ENCODE data around the gene FGF12. TPM values are rescaled to one million over a fixed set of nuclear protein-coding genes. Genes with fewer than 3 reads are reported as not detected.

FGF12 gene
- polyA plus RNA-seq, 2 donors, result 1.2 to 1.5 TPM

- Histone ChIP-seq H3K4me1 (ENCODE audit: control insufficient read depth in 2 of 2, insufficient read depth in 2 of 2, low read length in 1 of 2) (no peaks in the 10 kb centered on the region), H3K9me3 (ENCODE audit: control insufficient read depth in 2 of 2, insufficient read depth in 1 of 2, low read depth in 1 of 2, low read length in 1 of 2) (no peaks in the 10 kb centered on the region), H3K4me3 (ENCODE audit: low read depth in 1 of 2, low read length in 2 of 2) (no peak overlapping the region), H3K27ac (ENCODE audit: low read depth in 2 of 2, low read length in 1 of 2) (no peak overlapping the region), H3K36me3 (ENCODE audit: control insufficient read depth in 2 of 2, insufficient read depth in 2 of 2, low read length in 1 of 2) (no peaks in the 10 kb centered on the region), H3K27me3 (ENCODE audit: control insufficient read depth in 1 of 2, insufficient read depth in 2 of 2, low read length in 2 of 2) (no peaks in the 10 kb centered on the region)
- WGBS, 2 donors, result 87 to 90% methylated on average over 2 of the region's 2 CpGs
Measured at GRCh38 chr3:192326656-192327055, 400.7 kb downstream of the FGF12 start.

- H3K4me1 ChIP-seq (ENCODE audit: control insufficient read depth in 2 of 2, insufficient read depth in 2 of 2, low read length in 1 of 2), result no peaks in the 10 kb centered on the region
- no peak overlapping the region for H3K4me3 ChIP-seq (ENCODE audit: low read depth in 1 of 2, low read length in 2 of 2)
- H3K27ac ChIP-seq (ENCODE audit: low read depth in 2 of 2, low read length in 1 of 2), result no peak overlapping the region
- H3K36me3 ChIP-seq (ENCODE audit: control insufficient read depth in 2 of 2, insufficient read depth in 2 of 2, low read length in 1 of 2), result no peaks in the 10 kb centered on the region
- 83 to 96% methylated on average over 2 of the region's 2 CpGs for WGBS, 2 donors
- H3K9me3 ChIP-seq (ENCODE audit: control insufficient read depth in 2 of 2, insufficient read depth in 1 of 2, low read depth in 1 of 2, low read length in 1 of 2), result peaks cover 0 to 2% of the 10 kb centered on the region in 2 donors
- no peaks in the 10 kb centered on the region for H3K27me3 ChIP-seq (ENCODE audit: control insufficient read depth in 1 of 2, insufficient read depth in 2 of 2, low read length in 2 of 2)
Measured at GRCh38 chr3:192317564-192317963, 409.8 kb downstream of the FGF12 start.

DNA sequence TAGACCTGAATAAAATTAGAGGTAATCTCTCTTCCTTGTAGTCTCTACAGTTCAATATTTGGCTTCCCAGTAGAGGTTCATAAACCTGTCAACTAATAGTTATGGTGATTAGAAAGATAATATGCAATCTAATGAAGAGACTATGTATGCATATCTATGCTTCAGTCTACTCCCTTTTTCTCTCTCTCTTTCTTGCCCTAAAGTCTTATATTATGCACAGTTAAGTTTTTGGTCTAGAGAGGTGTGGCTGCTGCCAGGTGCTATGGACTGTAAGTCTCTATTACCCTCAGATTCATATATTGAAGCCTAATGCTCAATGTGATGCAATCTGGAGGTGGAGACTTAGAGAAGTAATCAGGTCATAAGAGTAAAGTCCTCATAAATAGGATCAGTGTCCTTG, 413.7 kb downstream of the FGF12 start:
- no peaks in the 10 kb centered on the region for H3K36me3 ChIP-seq (ENCODE audit: control insufficient read depth in 2 of 2, insufficient read depth in 2 of 2, low read length in 1 of 2)
- H3K9me3 ChIP-seq (ENCODE audit: control insufficient read depth in 2 of 2, insufficient read depth in 1 of 2, low read depth in 1 of 2, low read length in 1 of 2), result peaks cover 0 to 2% of the 10 kb centered on the region in 2 donors
- H3K4me3 ChIP-seq (ENCODE audit: low read depth in 1 of 2, low read length in 2 of 2), result no peak overlapping the region

DNA sequence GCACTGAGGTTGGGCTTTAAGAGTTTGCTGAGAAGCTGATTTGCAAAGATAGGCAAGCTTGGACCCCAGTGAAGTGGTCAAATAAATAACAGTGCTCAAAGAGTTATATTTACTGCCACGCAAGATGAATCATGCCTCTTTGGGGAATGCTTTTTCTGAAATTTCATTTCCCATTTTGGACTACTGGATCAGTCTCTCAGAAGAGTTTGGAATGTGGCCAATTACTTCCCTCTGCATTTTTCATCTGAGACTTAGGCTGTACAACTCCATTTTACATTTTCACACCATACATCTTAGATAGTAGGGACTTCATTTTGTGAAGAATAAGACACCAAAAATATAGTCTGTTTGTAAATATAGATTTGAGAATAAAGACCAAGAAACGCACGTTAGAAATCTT, 419.7 kb downstream of the FGF12 start:
- Histone ChIP-seq H3K4me1 (ENCODE audit: control insufficient read depth in 2 of 2, insufficient read depth in 2 of 2, low read length in 1 of 2) (no peaks in the 10 kb centered on the region), H3K9me3 (ENCODE audit: control insufficient read depth in 2 of 2, insufficient read depth in 1 of 2, low read depth in 1 of 2, low read length in 1 of 2) (no peaks in the 10 kb centered on the region), H3K27ac (ENCODE audit: low read depth in 2 of 2, low read length in 1 of 2) (no peak overlapping the region), H3K36me3 (ENCODE audit: control insufficient read depth in 2 of 2, insufficient read depth in 2 of 2, low read length in 1 of 2) (no peaks in the 10 kb centered on the region), H3K4me3 (ENCODE audit: low read depth in 1 of 2, low read length in 2 of 2) (no peak overlapping the region), H3K27me3 (ENCODE audit: control insufficient read depth in 1 of 2, insufficient read depth in 2 of 2, low read length in 2 of 2) (no peaks in the 10 kb centered on the region)
- 71 to 81% methylated on average over 3 of the region's 3 CpGs for WGBS, 2 donors

More for the DNA sequence above, 413.7 kb downstream of the FGF12 start:
- Histone ChIP-seq H3K27me3 (ENCODE audit: control insufficient read depth in 1 of 2, insufficient read depth in 2 of 2, low read length in 2 of 2) (no peaks in the 10 kb centered on the region), H3K27ac (ENCODE audit: low read depth in 2 of 2, low read length in 1 of 2) (no peak overlapping the region), H3K4me1 (ENCODE audit: control insufficient read depth in 2 of 2, insufficient read depth in 2 of 2, low read length in 1 of 2) (no peaks in the 10 kb centered on the region)

DNA sequence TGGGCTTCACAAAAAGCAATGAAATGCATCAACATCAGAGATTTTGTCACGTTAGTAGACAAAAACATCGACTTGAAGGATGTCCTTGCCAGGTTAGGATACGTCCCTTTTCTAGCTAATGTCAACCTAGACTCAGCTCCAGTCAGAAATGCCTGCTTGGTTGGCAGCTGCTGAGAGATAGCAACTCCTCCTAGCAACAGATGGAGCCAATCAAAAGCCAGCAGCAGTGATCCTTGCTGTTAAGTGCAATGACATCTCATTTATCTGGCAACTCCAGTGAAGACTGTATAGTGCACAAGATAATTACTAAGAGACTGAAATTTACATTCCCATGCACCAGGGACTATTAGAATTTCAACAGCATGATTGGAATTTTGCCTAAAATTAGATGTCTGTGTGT, 424.1 kb downstream of the FGF12 start:
- H3K27me3 ChIP-seq (ENCODE audit: control insufficient read depth in 1 of 2, insufficient read depth in 2 of 2, low read length in 2 of 2), result no peaks in the 10 kb centered on the region
- H3K4me3 ChIP-seq (ENCODE audit: low read depth in 1 of 2, low read length in 2 of 2), result no peak overlapping the region
- H3K4me1 ChIP-seq (ENCODE audit: control insufficient read depth in 2 of 2, insufficient read depth in 2 of 2, low read length in 1 of 2), result no peaks in the 10 kb centered on the region
- H3K9me3 ChIP-seq (ENCODE audit: control insufficient read depth in 2 of 2, insufficient read depth in 1 of 2, low read depth in 1 of 2, low read length in 1 of 2), result no peaks in the 10 kb centered on the region
- H3K27ac ChIP-seq (ENCODE audit: low read depth in 2 of 2, low read length in 1 of 2), result no peak overlapping the region
- H3K36me3 ChIP-seq (ENCODE audit: control insufficient read depth in 2 of 2, insufficient read depth in 2 of 2, low read length in 1 of 2), result no peaks in the 10 kb centered on the region
- WGBS, 2 donors, result 53 to 68% methylated on average over 3 of the region's 3 CpGs

GRCh38 chr3:192302721-192303120, 424.6 kb downstream of the FGF12 start:
- Histone ChIP-seq H3K4me1 (ENCODE audit: control insufficient read depth in 2 of 2, insufficient read depth in 2 of 2, low read length in 1 of 2) (no peaks in the 10 kb centered on the region), H3K4me3 (ENCODE audit: low read depth in 1 of 2, low read length in 2 of 2) (no peak overlapping the region), H3K27me3 (ENCODE audit: control insufficient read depth in 1 of 2, insufficient read depth in 2 of 2, low read length in 2 of 2) (no peaks in the 10 kb centered on the region), H3K27ac (ENCODE audit: low read depth in 2 of 2, low read length in 1 of 2) (no peak overlapping the region), H3K36me3 (ENCODE audit: control insufficient read depth in 2 of 2, insufficient read depth in 2 of 2, low read length in 1 of 2) (no peaks in the 10 kb centered on the region), H3K9me3 (ENCODE audit: control insufficient read depth in 2 of 2, insufficient read depth in 1 of 2, low read depth in 1 of 2, low read length in 1 of 2) (no peaks in the 10 kb centered on the region)

DNA sequence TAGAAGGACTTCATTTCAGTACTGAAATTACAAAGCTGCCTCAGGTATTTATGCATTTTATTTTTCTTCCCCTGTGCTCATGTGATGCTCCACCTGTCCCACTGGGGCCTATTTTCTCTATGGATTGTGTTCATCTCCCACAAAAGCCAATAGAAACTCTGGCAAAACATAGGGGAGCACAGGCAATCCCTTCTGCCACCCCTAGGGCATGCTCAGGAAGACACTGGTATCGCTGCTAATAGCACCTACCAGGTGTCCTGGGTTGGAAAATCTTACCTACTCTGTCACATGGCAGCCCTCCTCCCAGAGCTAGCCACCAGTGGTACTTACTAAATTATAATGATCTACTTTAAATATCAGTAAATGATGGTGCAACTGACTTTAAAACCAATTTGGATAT, 427.4 kb downstream of the FGF12 start:
- Histone ChIP-seq H3K27me3 (ENCODE audit: control insufficient read depth in 1 of 2, insufficient read depth in 2 of 2, low read length in 2 of 2) (no peaks in the 10 kb centered on the region), H3K4me3 (ENCODE audit: low read depth in 1 of 2, low read length in 2 of 2) (no peak overlapping the region), H3K4me1 (ENCODE audit: control insufficient read depth in 2 of 2, insufficient read depth in 2 of 2, low read length in 1 of 2) (no peaks in the 10 kb centered on the region), H3K9me3 (ENCODE audit: control insufficient read depth in 2 of 2, insufficient read depth in 1 of 2, low read depth in 1 of 2, low read length in 1 of 2) (no peaks in the 10 kb centered on the region), H3K36me3 (ENCODE audit: control insufficient read depth in 2 of 2, insufficient read depth in 2 of 2, low read length in 1 of 2) (no peaks in the 10 kb centered on the region), H3K27ac (ENCODE audit: low read depth in 2 of 2, low read length in 1 of 2) (no peak overlapping the region)
- 89 to 93% methylated on average over 1 of the region's 1 CpG for WGBS, 2 donors

DNA sequence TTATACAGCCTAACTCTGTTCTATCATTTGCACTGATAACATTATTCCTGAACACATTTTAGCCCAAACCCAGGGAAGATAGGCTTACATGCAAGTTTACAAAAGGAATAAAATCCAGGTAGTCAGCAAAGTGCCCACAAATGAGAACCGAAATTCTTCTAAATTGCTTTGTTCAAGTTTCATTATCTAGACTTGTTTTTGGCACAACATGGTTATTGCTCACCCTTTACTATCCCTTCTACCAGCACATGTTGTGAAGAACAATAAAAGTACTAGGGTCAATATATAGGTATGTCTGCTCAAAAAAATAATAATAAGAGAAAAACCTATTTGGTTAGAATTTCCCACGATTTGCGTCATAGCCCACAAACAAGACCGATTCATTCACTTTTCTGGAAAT, 430.5 kb downstream of the FGF12 start:
- Histone ChIP-seq H3K36me3 (ENCODE audit: control insufficient read depth in 2 of 2, insufficient read depth in 2 of 2, low read length in 1 of 2) (no peaks in the 10 kb centered on the region), H3K9me3 (ENCODE audit: control insufficient read depth in 2 of 2, insufficient read depth in 1 of 2, low read depth in 1 of 2, low read length in 1 of 2) (no peaks in the 10 kb centered on the region), H3K27me3 (ENCODE audit: control insufficient read depth in 1 of 2, insufficient read depth in 2 of 2, low read length in 2 of 2) (no peaks in the 10 kb centered on the region), H3K4me1 (ENCODE audit: control insufficient read depth in 2 of 2, insufficient read depth in 2 of 2, low read length in 1 of 2) (no peaks in the 10 kb centered on the region), H3K27ac (ENCODE audit: low read depth in 2 of 2, low read length in 1 of 2) (no peak overlapping the region), H3K4me3 (ENCODE audit: low read depth in 1 of 2, low read length in 2 of 2) (no peak overlapping the region)
- WGBS, 2 donors, result 93 to 94% methylated on average over 4 of the region's 4 CpGs

DNA sequence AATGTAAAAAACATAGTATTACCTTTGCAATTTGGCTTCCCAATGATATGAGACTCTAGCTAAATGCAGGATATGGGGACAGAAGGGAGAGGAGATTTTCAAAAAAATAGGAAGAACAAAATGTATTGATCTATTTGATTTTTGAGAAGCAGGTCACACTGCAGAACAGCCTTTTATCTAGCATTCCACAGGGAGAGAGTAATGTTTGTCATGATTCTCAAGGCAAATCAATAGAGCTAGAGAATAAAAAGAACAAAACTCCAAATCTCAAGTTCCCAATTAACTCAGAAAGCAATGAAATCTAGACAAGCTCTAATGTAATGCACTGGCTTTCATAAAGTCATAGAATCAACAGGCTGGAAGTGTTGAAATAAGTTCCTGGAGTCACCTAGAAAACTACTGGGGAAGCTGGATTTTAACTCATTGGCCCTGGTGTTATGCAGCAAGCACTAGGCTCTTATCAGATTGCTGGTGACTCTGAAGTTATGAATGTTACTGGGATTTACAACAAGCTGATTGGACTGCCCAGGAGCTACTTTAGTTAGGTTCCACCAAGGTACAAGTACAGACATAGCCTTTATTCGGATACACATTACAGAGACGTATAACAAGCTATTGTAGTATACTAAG, 442.8 kb downstream of the FGF12 start:
- no peak overlapping the region for H3K4me3 ChIP-seq (ENCODE audit: low read depth in 1 of 2, low read length in 2 of 2)
- no peaks in the 10 kb centered on the region for H3K9me3 ChIP-seq (ENCODE audit: control insufficient read depth in 2 of 2, insufficient read depth in 1 of 2, low read depth in 1 of 2, low read length in 1 of 2)
- H3K4me1 ChIP-seq (ENCODE audit: control insufficient read depth in 2 of 2, insufficient read depth in 2 of 2, low read length in 1 of 2), result no peaks in the 10 kb centered on the region
- 88% methylated on average over 2 of the region's 2 CpGs for WGBS, 2 donors
- H3K27me3 ChIP-seq (ENCODE audit: control insufficient read depth in 1 of 2, insufficient read depth in 2 of 2, low read length in 2 of 2), result no peaks in the 10 kb centered on the region
- H3K36me3 ChIP-seq (ENCODE audit: control insufficient read depth in 2 of 2, insufficient read depth in 2 of 2, low read length in 1 of 2), result no peaks in the 10 kb centered on the region
- H3K27ac ChIP-seq (ENCODE audit: low read depth in 2 of 2, low read length in 1 of 2), result no peak overlapping the region

GRCh38 chr3:192281207-192281880, 446.0 kb downstream of the FGF12 start:
- Histone ChIP-seq H3K36me3 (ENCODE audit: control insufficient read depth in 2 of 2, insufficient read depth in 2 of 2, low read length in 1 of 2) (no peaks in the 10 kb centered on the region), H3K9me3 (ENCODE audit: control insufficient read depth in 2 of 2, insufficient read depth in 1 of 2, low read depth in 1 of 2, low read length in 1 of 2) (no peaks in the 10 kb centered on the region), H3K27ac (ENCODE audit: low read depth in 2 of 2, low read length in 1 of 2) (no peak overlapping the region), H3K4me3 (ENCODE audit: low read depth in 1 of 2, low read length in 2 of 2) (no peak overlapping the region), H3K27me3 (ENCODE audit: control insufficient read depth in 1 of 2, insufficient read depth in 2 of 2, low read length in 2 of 2) (no peaks in the 10 kb centered on the region), H3K4me1 (ENCODE audit: control insufficient read depth in 2 of 2, insufficient read depth in 2 of 2, low read length in 1 of 2) (no peaks in the 10 kb centered on the region)
- 55 to 62% methylated on average over 6 of the region's 6 CpGs for WGBS, 2 donors
